Karpas-422 (cell line): ENCODE results near the gene ITGA5. TPM values are rescaled to one million over a fixed set of nuclear protein-coding genes. Genes with fewer than 3 reads are reported as not detected.

ENCODE experiments used
- DNase-seq: peaks from one replicate; pipeline ENCODE4 v3.0.0-alpha.2; 2015
- H2AFZ ChIP-seq: fragments of 200-600 bp; sonication (generic); 2 replicates; pipeline ENCODE4 v1.6.1; 2014; ENCODE audit warnings: antibody characterized with exemption, low read length, mixed read lengths
- H3K27ac ChIP-seq: fragments of 200-600 bp; sonication (generic); 2 replicates; pipeline ENCODE4 v1.5.1; 2014; ENCODE audit warnings: mild to moderate bottlenecking, low read length, moderate library complexity
- H3K27me3 ChIP-seq: fragments of 200-600 bp; sonication (generic); 2 replicates; pipeline ENCODE4 v1.6.1; 2014; ENCODE audit warnings: low read length, mixed read lengths
- H3K36me3 ChIP-seq: fragments of 200-600 bp; sonication (generic); 2 replicates; pipeline ENCODE4 v1.6.1; 2014; ENCODE audit warnings: low read length, mixed read lengths; ENCODE audit not compliant: insufficient read depth
- H3K4me1 ChIP-seq: fragments of 200-600 bp; sonication (generic); 2 replicates; pipeline ENCODE4 v1.6.1; 2014; ENCODE audit warnings: mild to moderate bottlenecking, low read length, mixed read lengths
- H3K4me2 ChIP-seq: fragments of 200-600 bp; sonication (generic); 2 replicates; pipeline ENCODE4 v1.6.1; 2014; ENCODE audit warnings: low read length, low read depth, mild to moderate bottlenecking; ENCODE audit not compliant: poor library complexity, severe bottlenecking
- H3K4me3 ChIP-seq: fragments of 200-600 bp; sonication (generic); 2 replicates; pipeline ENCODE4 v1.5.1; 2014; ENCODE audit warnings: mild to moderate bottlenecking, antibody characterized with exemption, low read length, mixed read lengths
- H3K79me2 ChIP-seq: fragments of 200-600 bp; sonication (generic); 2 replicates; pipeline ENCODE4 v1.6.1; 2014; ENCODE audit warnings: mild to moderate bottlenecking, low read length, mixed read lengths
- H3K9ac ChIP-seq: fragments of 200-600 bp; sonication (generic); 2 replicates; pipeline ENCODE4 v1.6.0; 2014; ENCODE audit warnings: low read length
- H3K9me2 ChIP-seq: fragments of 200-600 bp; sonication (generic), shearing (Covaris generic); replicated peaks from 2 replicates; pipeline ENCODE4 v1.6.0; 2014; ENCODE audit warnings: mild to moderate bottlenecking, low read length, moderate library complexity; ENCODE audit not compliant: insufficient read depth
- H3K9me3 ChIP-seq: fragments of 300-700, 200-600 bp; sonication (generic); 2 replicates; pipeline ENCODE4 v1.6.1; 2014; ENCODE audit warnings: low read length, mixed read lengths
- H4K20me1 ChIP-seq: fragments of 200-600 bp; sonication (generic); 2 replicates; pipeline ENCODE4 v1.6.1; 2014; ENCODE audit warnings: mild to moderate bottlenecking, antibody characterized with exemption, low read length, low read depth; ENCODE audit not compliant: insufficient read depth
- total RNA-seq: library from RNA; depleted of rRNA; stranded (reverse); fragments of >200 nt; shearing (Covaris generic); gene quantifications from 2 replicates; pipeline ENCODE4 v1.2.3, GENCODE V29; 2014; ENCODE audit warnings: low replicate concordance; rRNA removed

Gene ITGA5
- total RNA-seq = not detected in 2 replicates

- Histone ChIP-seq H3K36me3 (no peaks in the 10 kb centered on the region), H3K9ac (no peak within 1 kb of the TSS), H3K4me1 (no peaks in the 10 kb centered on the region), H3K27ac (no peak within 1 kb of the TSS), H3K27me3 (no peaks in the 10 kb centered on the region), H3K9me2 (no peaks in the 10 kb centered on the region), H3K9me3 (no peaks in the 10 kb centered on the region), H3K4me3 (no peak within 1 kb of the TSS), H3K4me2 (no peak within 1 kb of the TSS), H3K79me2 (no peaks in the 10 kb centered on the region), H4K20me1 (no peaks in the 10 kb centered on the region), H2AFZ (no peak within 1 kb of the TSS)
- no peak for DNase-seq
Measured at GRCh38 chr12:54419088-54419887, at the start of gene ITGA5. ITGA5 (minus strand) TSS chr12:54419266; CDS start chr12:54419198, 68 bp downstream.

GRCh38 chr12:54465857-54466523, 46.9 kb upstream of the ITGA5 start:
- H3K9me2 ChIP-seq = no peaks in the 10 kb centered on the region
- DNase-seq = no peak
- H3K79me2 ChIP-seq = peaks cover 9% of the 10 kb centered on the region
- no peaks in the 10 kb centered on the region for H3K9me3 ChIP-seq
- H2AFZ ChIP-seq = no peak overlapping the region
- H3K4me1 ChIP-seq = peaks cover 2% of the 10 kb centered on the region; the same call in 1 of the 2 replicates
- no peak overlapping the region for H3K9ac ChIP-seq
- no peak overlapping the region for H3K4me3 ChIP-seq
- H3K27me3 ChIP-seq = no peaks in the 10 kb centered on the region
- no peaks in the 10 kb centered on the region for H4K20me1 ChIP-seq
- H3K4me2 ChIP-seq = no peak overlapping the region
- no peaks in the 10 kb centered on the region; the same call in 1 of the 2 replicates for H3K36me3 ChIP-seq
- H3K27ac ChIP-seq = no peak overlapping the region

- Histone ChIP-seq H3K36me3 (peaks cover 7% of the 10 kb centered on the region; the same call in 1 of the 2 replicates), H3K27me3 (no peaks in the 10 kb centered on the region), H3K9me3 (no peaks in the 10 kb centered on the region), H3K9ac (no peak overlapping the region), H3K4me2 (no peak overlapping the region), H3K9me2 (no peaks in the 10 kb centered on the region), H3K4me1 (no peaks in the 10 kb centered on the region), H3K4me3 (no peak overlapping the region), H3K27ac (no peak overlapping the region), H2AFZ (no peak overlapping the region), H3K79me2 (no peaks in the 10 kb centered on the region), H4K20me1 (no peaks in the 10 kb centered on the region)
- DNase-seq = no peak
Measured at GRCh38 chr12:54463484-54463883, 44.4 kb upstream of the ITGA5 start.

- no peaks in the 10 kb centered on the region for H3K9me3 ChIP-seq
Measured at GRCh38 chr12:54463034-54463433, 44.0 kb upstream of the ITGA5 start.

GRCh38 chr12:54460317-54460923, 41.4 kb upstream of the ITGA5 start:
- no peaks in the 10 kb centered on the region for H3K9me2 ChIP-seq
- H3K27me3 ChIP-seq = no peaks in the 10 kb centered on the region

More at GRCh38 chr12:54463034-54463433, 44.0 kb upstream of the ITGA5 start:
- H3K4me3 ChIP-seq = no peak overlapping the region
- H3K4me2 ChIP-seq = no peak overlapping the region
- no peaks in the 10 kb centered on the region for H3K27me3 ChIP-seq
- H3K36me3 ChIP-seq = peaks cover 7% of the 10 kb centered on the region; the same call in 1 of the 2 replicates
- H3K27ac ChIP-seq = no peak overlapping the region
- H2AFZ ChIP-seq = no peak overlapping the region
- H3K9me2 ChIP-seq = no peaks in the 10 kb centered on the region
- H4K20me1 ChIP-seq = no peaks in the 10 kb centered on the region
- DNase-seq = no peak
- no peaks in the 10 kb centered on the region for H3K4me1 ChIP-seq
- no peak overlapping the region for H3K9ac ChIP-seq
- no peaks in the 10 kb centered on the region for H3K79me2 ChIP-seq

GRCh38 chr12:54459355-54459754, 40.3 kb upstream of the ITGA5 start:
- no peak for DNase-seq
- no peak overlapping the region for H3K27ac ChIP-seq
- H3K4me1 ChIP-seq = no peaks in the 10 kb centered on the region
- H2AFZ ChIP-seq = no peak overlapping the region
- peaks cover 10% of the 10 kb centered on the region; the same call in 1 of the 2 replicates for H3K36me3 ChIP-seq
- no peaks in the 10 kb centered on the region for H3K27me3 ChIP-seq
- no peaks in the 10 kb centered on the region for H3K79me2 ChIP-seq
- H3K4me3 ChIP-seq = no peak overlapping the region
- no peak overlapping the region for H3K4me2 ChIP-seq
- no peak overlapping the region for H3K9ac ChIP-seq
- H3K9me3 ChIP-seq = no peaks in the 10 kb centered on the region
- no peaks in the 10 kb centered on the region for H3K9me2 ChIP-seq
- no peaks in the 10 kb centered on the region for H4K20me1 ChIP-seq

More at GRCh38 chr12:54460317-54460923, 41.4 kb upstream of the ITGA5 start:
- no peak overlapping the region for H3K4me2 ChIP-seq
- no peaks in the 10 kb centered on the region for H3K9me3 ChIP-seq
- DNase-seq = no peak
- no peak overlapping the region for H3K4me3 ChIP-seq
- no peak overlapping the region for H3K9ac ChIP-seq
- H2AFZ ChIP-seq = no peak overlapping the region
- H4K20me1 ChIP-seq = no peaks in the 10 kb centered on the region
- H3K79me2 ChIP-seq = no peaks in the 10 kb centered on the region
- no peaks in the 10 kb centered on the region for H3K4me1 ChIP-seq
- no peak overlapping the region for H3K27ac ChIP-seq
- peaks cover 10% of the 10 kb centered on the region; the same call in 1 of the 2 replicates for H3K36me3 ChIP-seq

GRCh38 chr12:54455760-54456469, 36.8 kb upstream of the ITGA5 start:
- DNase-seq = no peak
- Histone ChIP-seq H3K4me2 (no peak overlapping the region), H3K9me3 (no peaks in the 10 kb centered on the region), H3K9me2 (no peaks in the 10 kb centered on the region), H3K4me1 (peaks cover 6% of the 10 kb centered on the region), H3K27ac (no peak overlapping the region), H2AFZ (no peak overlapping the region), H3K27me3 (no peaks in the 10 kb centered on the region), H3K9ac (no peak overlapping the region), H3K79me2 (no peaks in the 10 kb centered on the region), H4K20me1 (no peaks in the 10 kb centered on the region; the same call in 1 of the 2 replicates), H3K4me3 (no peak overlapping the region), H3K36me3 (peaks cover 10% of the 10 kb centered on the region; the same call in 1 of the 2 replicates)
